Ishikawa (cell line): ENCODE results near the gene CD22.

Experiments used
- CEBPB ChIP-seq: IDR thresholded peaks from 2 replicates; pipeline ENCODE4 v1.6.1; 2012
- CREB1 ChIP-seq: IDR thresholded peaks from 2 replicates; pipeline ENCODE4 v1.6.1; 2012; ENCODE audit warnings: low read depth
- EGR1 ChIP-seq: IDR thresholded peaks from 2 replicates; pipeline ENCODE4 v1.6.1; 2012
- EP300 ChIP-seq: IDR thresholded peaks from 2 replicates; pipeline ENCODE4 v1.6.1; 2012; ENCODE audit warnings: borderline replicate concordance
- FOXM1 ChIP-seq: IDR thresholded peaks from 2 replicates; pipeline ENCODE4 v1.6.1; 2012; ENCODE audit warnings: low read depth, borderline replicate concordance
- MAX ChIP-seq: IDR thresholded peaks from 2 replicates; pipeline ENCODE4 v1.6.1; 2012
- NFIC ChIP-seq: IDR thresholded peaks from 2 replicates; pipeline ENCODE4 v1.6.1; 2012
- RAD21 ChIP-seq: IDR thresholded peaks from 2 replicates; pipeline ENCODE4 v1.6.1; 2012; ENCODE audit warnings: low read depth
- REST ChIP-seq: IDR thresholded peaks from 2 replicates; pipeline ENCODE4 v1.6.1; 2012; ENCODE audit warnings: low read depth, mild to moderate bottlenecking
- TAF1 ChIP-seq: IDR thresholded peaks from 2 replicates; pipeline ENCODE4 v1.6.1; 2012; ENCODE audit warnings: low read depth, mild to moderate bottlenecking
- TCF12 ChIP-seq: IDR thresholded peaks from 2 replicates; pipeline ENCODE4 v1.6.1; 2012; ENCODE audit warnings: low read depth
- TEAD4 ChIP-seq: IDR thresholded peaks from 2 replicates; pipeline ENCODE4 v1.6.1; 2012
- USF1 ChIP-seq: IDR thresholded peaks from 2 replicates; pipeline ENCODE4 v1.6.1; 2012
- YY1 ChIP-seq: IDR thresholded peaks from 2 replicates; pipeline ENCODE4 v1.6.1; 2012; ENCODE audit warnings: low read depth
- ZBTB7A ChIP-seq: IDR thresholded peaks from 2 replicates; pipeline ENCODE4 v1.6.1; 2012; ENCODE audit warnings: low read depth

The CD22 gene

GRCh38 chr19:35322014-35322413 lies 7.0 kb upstream of the CD22 start:
- TF ChIP-seq MAX (no peak), TEAD4 (no peak), CREB1 (no peak), CEBPB (no peak), YY1 (no peak)

- no peak for TF ChIP-seq USF1
- no peak for TF ChIP-seq EGR1
- no peak for TF ChIP-seq TAF1
- TF ChIP-seq CREB1 = no peak
- TF ChIP-seq ZBTB7A = no peak
- TF ChIP-seq TCF12 = no peak
- no peak for TF ChIP-seq NFIC
- no peak for TF ChIP-seq FOXM1
Observed at GRCh38 chr19:35327642-35328041, 1.3 kb upstream of the CD22 start.

GRCh38 chr19:35329323-35329722 lies 336 bp downstream of the CD22 start:
- TF ChIP-seq REST = no peak
- no peak for TF ChIP-seq CEBPB
- no peak for TF ChIP-seq CREB1
- no peak for TF ChIP-seq ZBTB7A
- TF ChIP-seq MAX = no peak
- TF ChIP-seq USF1 = no peak
- no peak for TF ChIP-seq EP300
- no peak for TF ChIP-seq TEAD4
- TF ChIP-seq TAF1 = no peak
- no peak for TF ChIP-seq TCF12
- TF ChIP-seq RAD21 = no peak
- TF ChIP-seq EGR1 = no peak
- no peak for TF ChIP-seq YY1
- TF ChIP-seq FOXM1 = no peak
- TF ChIP-seq NFIC = no peak

- TF ChIP-seq CEBPB (no peak), RAD21 (no peak), TCF12 (no peak), EGR1 (no peak), NFIC (no peak), ZBTB7A (no peak), TEAD4 (no peak), TAF1 (no peak), MAX (no peak), YY1 (no peak), CREB1 (no peak), REST (no peak), EP300 (no peak), FOXM1 (no peak), USF1 (no peak)
Observed at GRCh38 chr19:35330475-35330874, 1.5 kb downstream of the CD22 start.

GRCh38 chr19:35331551-35332214 lies 2.7 kb downstream of the CD22 start:
- TF ChIP-seq FOXM1 = no peak
- TF ChIP-seq CEBPB = no peak
- no peak for TF ChIP-seq EP300
- TF ChIP-seq TAF1 = no peak

GRCh38 chr19:35332817-35333216 lies 3.8 kb downstream of the CD22 start:
- TF ChIP-seq CREB1 = no peak
- no peak for TF ChIP-seq REST
